MM.1S (cell line): Measurements from ENCODE around the gene TRAPPC10.

Experiments
- DNase-seq: peaks from one replicate; pipeline ENCODE4 v3.0.0-alpha.2; 2015
- H2AFZ ChIP-seq: fragments of 300-600 bp; sonication (generic); 2 replicates; pipeline ENCODE4 v1.6.0; 2016; ENCODE audit warnings: antibody characterized with exemption, low read length
- H3F3A ChIP-seq: fragments of 300-600 bp; sonication (generic); 2 replicates; pipeline ENCODE4 v1.6.1; 2016; ENCODE audit warnings: mild to moderate bottlenecking, antibody characterized with exemption, low read length, moderate library complexity, mixed read lengths; ENCODE audit not compliant: insufficient read depth
- H3K27ac ChIP-seq: fragments of 300-600 bp; sonication (generic); 2 replicates; pipeline ENCODE4 v1.5.1; 2016; ENCODE audit warnings: mild to moderate bottlenecking, low read length
- H3K27me3 ChIP-seq: fragments of 300-600 bp; sonication (generic); replicated peaks from 2 replicates; pipeline ENCODE4 v1.6.0; 2016; ENCODE audit warnings: low read length; ENCODE audit not compliant: insufficient read depth
- H3K36me3 ChIP-seq: fragments of 300-600 bp; sonication (generic); replicated peaks from 2 replicates; pipeline ENCODE4 v1.6.1; 2016; ENCODE audit warnings: mild to moderate bottlenecking, low read length, mixed read lengths; ENCODE audit not compliant: insufficient read depth
- H3K4me1 ChIP-seq: fragments of 300-600 bp; sonication (generic); 2 replicates; pipeline ENCODE4 v1.6.1; 2016; ENCODE audit warnings: low read length, mixed read lengths
- H3K4me2 ChIP-seq: fragments of 300-600 bp; sonication (generic); 2 replicates; pipeline ENCODE4 v1.6.0; 2016; ENCODE audit warnings: low read depth, low read length
- H3K4me3 ChIP-seq: fragments of 300-600 bp; sonication (generic); 2 replicates; pipeline ENCODE4 v1.5.1; 2016; ENCODE audit warnings: low read length, mixed read lengths
- H3K79me2 ChIP-seq: fragments of 300-600 bp; sonication (generic); 2 replicates; pipeline ENCODE4 v1.6.1; 2016; ENCODE audit warnings: mixed run types, low read length, mixed read lengths
- H3K9ac ChIP-seq: fragments of 300-600 bp; sonication (generic); 2 replicates; pipeline ENCODE4 v1.6.1; 2016; ENCODE audit warnings: low read length, mixed read lengths
- H3K9me2 ChIP-seq: fragments of 300-600 bp; sonication (generic); replicated peaks from 2 replicates; pipeline ENCODE4 v1.6.1; 2016; ENCODE audit warnings: mild to moderate bottlenecking, low read length, mixed read lengths; ENCODE audit not compliant: insufficient read depth
- H3K9me3 ChIP-seq: fragments of 300-600 bp; sonication (generic); replicated peaks from 2 replicates; pipeline ENCODE4 v1.6.1; 2016; ENCODE audit warnings: mild to moderate bottlenecking, low read length, mixed read lengths; ENCODE audit not compliant: insufficient read depth
- H4K20me1 ChIP-seq: fragments of 300-600 bp; sonication (generic); 2 replicates; pipeline ENCODE4 v1.6.1; 2016; ENCODE audit warnings: mild to moderate bottlenecking, low read length, moderate library complexity, mixed read lengths; ENCODE audit not compliant: insufficient read depth
- EZH2 ChIP-seq: fragments of 300-600 bp; sonication (generic); optimal IDR thresholded peaks from 2 replicates; pipeline ENCODE3; 2017; ENCODE audit warnings: low read depth, mild to moderate bottlenecking, antibody characterized with exemption, low read length, mixed read lengths
- EZH2phosphoT487 ChIP-seq: fragments of 300-600 bp; sonication (generic); IDR thresholded peaks from 2 replicates; pipeline ENCODE4 v1.6.1; 2018; ENCODE audit warnings: antibody characterized with exemption, low read length
- TF ChIP-seq, protein P1 (sequence below): fragments of 300-600 bp; sonication (generic); IDR thresholded peaks from 2 replicates; pipeline ENCODE4 v1.5.1; 2016; ENCODE audit warnings: antibody characterized with exemption, low read length, mixed read lengths

TRAPPC10 gene

GRCh38 chr21:44038063-44038462 lies 26.0 kb downstream of the TRAPPC10 start:
- no peak for DNase-seq
- Histone ChIP-seq H2AFZ (no peak overlapping the region), H4K20me1 (0 out of 2 replicates have a peak, but pooled peaks cover 3% of the 10 kb centered on the region), H3K27ac (no peak overlapping the region), H3K4me2 (no peak overlapping the region), H3K9ac (no peak overlapping the region), H3K36me3 (peaks cover 26% of the 10 kb centered on the region), H3K4me3 (no peak overlapping the region), H3F3A (no peaks in the 10 kb centered on the region), H3K79me2 (peaks cover 83% of the 10 kb centered on the region), H3K9me2 (no peaks in the 10 kb centered on the region), H3K9me3 (no peaks in the 10 kb centered on the region), H3K4me1 (no peaks in the 10 kb centered on the region), H3K27me3 (no peaks in the 10 kb centered on the region)
- TF ChIP-seq EZH2 (no peak), EZH2phosphoT487 (no peak)
- TF ChIP-seq, protein P1, sequence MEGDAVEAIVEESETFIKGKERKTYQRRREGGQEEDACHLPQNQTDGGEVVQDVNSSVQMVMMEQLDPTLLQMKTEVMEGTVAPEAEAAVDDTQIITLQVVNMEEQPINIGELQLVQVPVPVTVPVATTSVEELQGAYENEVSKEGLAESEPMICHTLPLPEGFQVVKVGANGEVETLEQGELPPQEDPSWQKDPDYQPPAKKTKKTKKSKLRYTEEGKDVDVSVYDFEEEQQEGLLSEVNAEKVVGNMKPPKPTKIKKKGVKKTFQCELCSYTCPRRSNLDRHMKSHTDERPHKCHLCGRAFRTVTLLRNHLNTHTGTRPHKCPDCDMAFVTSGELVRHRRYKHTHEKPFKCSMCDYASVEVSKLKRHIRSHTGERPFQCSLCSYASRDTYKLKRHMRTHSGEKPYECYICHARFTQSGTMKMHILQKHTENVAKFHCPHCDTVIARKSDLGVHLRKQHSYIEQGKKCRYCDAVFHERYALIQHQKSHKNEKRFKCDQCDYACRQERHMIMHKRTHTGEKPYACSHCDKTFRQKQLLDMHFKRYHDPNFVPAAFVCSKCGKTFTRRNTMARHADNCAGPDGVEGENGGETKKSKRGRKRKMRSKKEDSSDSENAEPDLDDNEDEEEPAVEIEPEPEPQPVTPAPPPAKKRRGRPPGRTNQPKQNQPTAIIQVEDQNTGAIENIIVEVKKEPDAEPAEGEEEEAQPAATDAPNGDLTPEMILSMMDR = no peak

DNA sequence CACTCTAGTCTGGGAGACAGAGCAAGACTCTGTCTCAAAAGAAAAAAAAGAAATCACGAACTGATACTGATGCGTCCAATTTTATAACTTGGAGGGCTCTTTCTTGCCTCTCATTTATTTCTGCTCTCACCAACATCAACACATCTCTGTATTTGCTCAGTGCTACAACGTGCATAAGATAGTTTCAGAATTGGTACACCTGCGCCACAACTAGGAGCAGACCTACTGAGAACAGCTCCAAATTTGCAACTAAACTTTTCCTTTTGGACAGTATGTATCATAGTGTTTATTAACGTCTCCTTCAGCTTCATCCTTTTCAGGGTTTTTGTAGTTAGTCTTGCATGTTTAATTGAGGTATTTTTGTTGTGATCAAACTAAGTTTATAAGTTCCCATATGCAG lies 27.7 kb downstream of the TRAPPC10 start:
- H2AFZ ChIP-seq = no peak overlapping the region
- no peaks in the 10 kb centered on the region for H3K4me1 ChIP-seq
- H3K9ac ChIP-seq = no peak overlapping the region
- no peaks in the 10 kb centered on the region for H3K27me3 ChIP-seq
- peaks cover 20% of the 10 kb centered on the region for H3K36me3 ChIP-seq
- no peak for TF ChIP-seq EZH2phosphoT487
- TF ChIP-seq, protein P1 = no peak
- no peak for TF ChIP-seq EZH2
- no peaks in the 10 kb centered on the region for H3F3A ChIP-seq
- no peaks in the 10 kb centered on the region for H3K9me2 ChIP-seq
- H3K27ac ChIP-seq = no peak overlapping the region
- no peak overlapping the region for H3K4me3 ChIP-seq
- no peaks in the 10 kb centered on the region for H3K9me3 ChIP-seq
- H4K20me1 ChIP-seq = 0 out of 2 replicates have a peak, but pooled peaks cover 3% of the 10 kb centered on the region
- peaks cover 88% of the 10 kb centered on the region for H3K79me2 ChIP-seq
- no peak overlapping the region for H3K4me2 ChIP-seq
- no peak for DNase-seq

- no peak overlapping the region for H3K27ac ChIP-seq
- no peaks in the 10 kb centered on the region for H3F3A ChIP-seq
- H4K20me1 ChIP-seq = 0 out of 2 replicates have a peak, but pooled peaks cover 3% of the 10 kb centered on the region
- no peak overlapping the region for H3K4me2 ChIP-seq
- no peaks in the 10 kb centered on the region for H3K9me2 ChIP-seq
- TF ChIP-seq EZH2 (no peak), EZH2phosphoT487 (no peak)
- TF ChIP-seq, protein P1 = no peak
- peaks cover 90% of the 10 kb centered on the region for H3K79me2 ChIP-seq
- no peak overlapping the region for H3K9ac ChIP-seq
- H3K36me3 ChIP-seq = peaks cover 3% of the 10 kb centered on the region; the same call in 1 of the 2 replicates
- H3K9me3 ChIP-seq = no peaks in the 10 kb centered on the region
- H3K4me1 ChIP-seq = no peaks in the 10 kb centered on the region
- H2AFZ ChIP-seq = no peak overlapping the region
- H3K4me3 ChIP-seq = no peak overlapping the region
- no peaks in the 10 kb centered on the region for H3K27me3 ChIP-seq
- peak; percentile 2 for DNase-seq
These were observed 31.5 kb downstream of the TRAPPC10 start for GRCh38 chr21:44043613-44044012.
